Esophagus squamous epithelium (tissue), 4 donors: ENCODE data around the gene IL34.

Source experiments
- CTCF ChIP-seq, 6 experiments: fragments of 450-650 bp in 4 of 6; fragments of 200-600 bp in 2 of 6; sonication (generic) in 2 of 6; IDR thresholded peaks; one replicate each; pipeline ENCODE4 v1.5.1; 2016 to 2019; ENCODE audit warnings: antibody characterized with exemption in 6 of 6, mild to moderate bottlenecking in 4 of 6, moderate library complexity in 4 of 6
- POLR2A ChIP-seq, 4 donors: fragments of 450-650 bp; IDR thresholded peaks; one replicate each; pipeline ENCODE4 v1.6.1; 2017; ENCODE audit warnings: antibody characterized with exemption in 4 of 4, mild to moderate bottlenecking in 4 of 4, moderate library complexity in 3 of 4

GRCh38 chr16:70600730-70601129 lies 45.6 kb upstream of the IL34 start:
- TF ChIP-seq CTCF (IDR thresholded peaks at IDR 0.05) = no peak
- no peak for TF ChIP-seq POLR2A (IDR thresholded peaks at IDR 0.05)
